H1 (cell line): ENCODE measurements around the gene RGS2. TPM values are rescaled to one million over a fixed set of nuclear protein-coding genes. Genes with fewer than 3 reads are reported as not detected.

Source experiments
- CTCF ChIA-PET: fragments of 300-600 bp; sonication (Branson Sonifier 250); formaldehyde crosslinking; loops from one replicate; lab custom pipeline; 2021; ENCODE audit not compliant: partially characterized antibody; lab: Charles Lee
- POLR2A ChIA-PET: fragments of 300-600 bp; sonication (Branson Sonifier 250); formaldehyde crosslinking; loops from one replicate; lab custom pipeline; 2021; ENCODE audit warnings: inconsistent platforms; ENCODE audit not compliant: partially characterized antibody; lab: Charles Lee
- DNase-seq, 2 experiments: peaks; one replicate each; pipeline versions ENCODE4 v3.0.0 to v3.0.0-alpha.2; 2010 to 2022; ENCODE audit warnings: low spot score in 2 of 2, low read depth in 1 of 2, mixed read lengths in 1 of 2
- FAIRE-seq: peaks from 2 replicates; lab custom pipeline; 2011; peaks lifted over from hg19 to GRCh38; lab: Jason Lieb, UNC
- H2AFZ ChIP-seq: 2 replicates; pipeline ENCODE4 v1.8.1; 2012; ENCODE audit warnings: low read length, inconsistent platforms
- H2AK5ac ChIP-seq: 2 replicates; pipeline ENCODE4 v1.6.1; 2013; ENCODE audit warnings: low read depth, low read length
- H2BK120ac ChIP-seq: replicated peaks from 2 replicates; pipeline ENCODE3; 2013; ENCODE audit warnings: low read depth, low read length, inconsistent platforms
- H2BK12ac ChIP-seq: 2 replicates; pipeline ENCODE4 v1.6.1; 2013; ENCODE audit warnings: low read depth, low read length
- H2BK15ac ChIP-seq: 2 replicates; pipeline ENCODE4 v1.6.1; 2013; ENCODE audit warnings: low read length
- H2BK20ac ChIP-seq: 2 replicates; pipeline ENCODE4 v1.6.1; 2013; ENCODE audit warnings: low read length
- H2BK5ac ChIP-seq: 2 replicates; pipeline ENCODE4 v1.6.1; 2013; ENCODE audit warnings: low read depth, low read length
- H3K14ac ChIP-seq: 2 replicates; pipeline ENCODE4 v1.6.1; 2013; ENCODE audit warnings: inconsistent platforms; ENCODE audit not compliant: insufficient read length
- H3K18ac ChIP-seq: 2 replicates; pipeline ENCODE4 v1.6.1; 2013; ENCODE audit warnings: low read length; ENCODE audit errors: extremely low read depth
- H3K23ac ChIP-seq: 2 replicates; pipeline ENCODE4 v1.6.1; 2013; ENCODE audit warnings: inconsistent platforms; ENCODE audit not compliant: insufficient read length
- H3K23me2 ChIP-seq: 2 replicates; pipeline ENCODE4 v1.6.1; 2013; ENCODE audit warnings: low read depth, low read length
- H3K27ac ChIP-seq: 2 replicates; pipeline ENCODE4 v1.6.1; 2011; ENCODE audit warnings: low read depth, low read length, inconsistent platforms
- H3K27me3 ChIP-seq, 4 experiments: replicated peaks in 1 of 4; 1 replicate in 1 of 4; 2 replicates in 3 of 4; pipeline versions ENCODE4 v1.6.1 to v1.8.1; 2011 to 2013; ENCODE audit warnings: low read length in 3 of 4, mild to moderate bottlenecking in 3 of 4, inconsistent platforms in 2 of 4, mixed read lengths in 2 of 4, moderate library complexity in 1 of 4; ENCODE audit not compliant: control insufficient read depth in 3 of 4, insufficient read depth in 3 of 4; ENCODE audit errors: extremely low read depth in 1 of 4
- H3K36me3 ChIP-seq, 4 experiments: 2 replicates each; pipeline versions ENCODE4 v1.6.1 to v1.8.1; 2011 to 2013; ENCODE audit warnings: mild to moderate bottlenecking in 4 of 4, low read length in 3 of 4, moderate library complexity in 2 of 4, control low read depth in 1 of 4, inconsistent platforms in 1 of 4; ENCODE audit not compliant: insufficient read depth in 4 of 4, control insufficient read depth in 2 of 4
- H3K4ac ChIP-seq: replicated peaks from 2 replicates; pipeline ENCODE3; 2013; ENCODE audit warnings: low read length, low read depth, mixed read lengths, inconsistent platforms; ENCODE audit not compliant: insufficient read length
- H3K4me1 ChIP-seq, 4 experiments: replicated peaks in 1 of 4; 1 replicate in 1 of 4; 2 replicates in 3 of 4; pipeline versions ENCODE4 v1.6.1 to v1.8.1; 2011 to 2013; ENCODE audit warnings: low read length in 3 of 4, inconsistent platforms in 2 of 4, mixed read lengths in 1 of 4; ENCODE audit not compliant: insufficient read depth in 4 of 4, control insufficient read depth in 3 of 4
- H3K4me2 ChIP-seq, 2 experiments: 2 replicates each; pipeline versions ENCODE4 v1.6.1 to v1.8.1; 2011 to 2013; ENCODE audit warnings: low read depth in 2 of 2, low read length in 2 of 2, control low read depth in 1 of 2, inconsistent platforms in 1 of 2, mild to moderate bottlenecking in 1 of 2; ENCODE audit not compliant: insufficient read depth in 1 of 2
- H3K4me3 ChIP-seq, 4 experiments: fragments of 200-600, 300-600 bp in 1 of 4; sonication (generic), shearing (Covaris generic), sonication (Bioruptor Twin) in 1 of 4; 2 replicates each; pipeline versions ENCODE4 v1.5.1 to v1.8.1; 2011 to 2016; ENCODE audit warnings: low read length in 4 of 4, low read depth in 3 of 4, control low read depth in 2 of 4, inconsistent platforms in 2 of 4, mild to moderate bottlenecking in 2 of 4, mixed read lengths in 1 of 4, moderate library complexity in 1 of 4; ENCODE audit not compliant: insufficient read depth in 2 of 4; ENCODE audit errors: extremely low read depth in 1 of 4
- H3K56ac ChIP-seq: replicated peaks from 2 replicates; pipeline ENCODE3; 2013; ENCODE audit warnings: low read depth, mild to moderate bottlenecking, mixed read lengths, low read length, inconsistent platforms; ENCODE audit not compliant: insufficient read length
- H3K79me1 ChIP-seq: 2 replicates; pipeline ENCODE4 v1.6.1; 2013; ENCODE audit warnings: low read depth, low read length, control low read depth
- H3K79me2 ChIP-seq, 2 experiments: 2 replicates each; pipeline versions ENCODE4 v1.6.1 to v1.8.1; 2012 to 2013; ENCODE audit warnings: low read length in 2 of 2, mild to moderate bottlenecking in 2 of 2, inconsistent platforms in 1 of 2; ENCODE audit not compliant: insufficient read depth in 2 of 2, control insufficient read depth in 1 of 2
- H3K9ac ChIP-seq, 4 experiments: replicated peaks in 1 of 4; 1 replicate in 1 of 4; 2 replicates in 3 of 4; pipeline versions ENCODE4 v1.6.1 to v1.8.1; 2011 to 2013; ENCODE audit warnings: low read depth in 3 of 4, low read length in 3 of 4, control low read depth in 2 of 4, mild to moderate bottlenecking in 2 of 4, moderate library complexity in 2 of 4, inconsistent platforms in 1 of 4; ENCODE audit errors: extremely low read depth in 1 of 4
- H3K9me3 ChIP-seq, 2 experiments: 2 replicates each; pipeline versions ENCODE4 v1.6.1 to v1.8.1; 2012 to 2013; ENCODE audit warnings: mild to moderate bottlenecking in 2 of 2, moderate library complexity in 2 of 2, control low read depth in 1 of 2, inconsistent platforms in 1 of 2, low read depth in 1 of 2, low read length in 1 of 2, mixed read lengths in 1 of 2; ENCODE audit not compliant: insufficient read depth in 2 of 2
- H4K20me1 ChIP-seq, 2 experiments: replicated peaks in 1 of 2; 2 replicates each; pipeline versions ENCODE3 to v1.8.1; 2011 to 2013; ENCODE audit warnings: inconsistent platforms in 2 of 2, low read length in 2 of 2, mild to moderate bottlenecking in 1 of 2; ENCODE audit not compliant: insufficient read depth in 2 of 2, control insufficient read depth in 1 of 2
- H4K5ac ChIP-seq: 2 replicates; pipeline ENCODE4 v1.6.1; 2013; ENCODE audit warnings: low read length, low read depth, mixed read lengths, inconsistent platforms; ENCODE audit not compliant: insufficient read length
- H4K8ac ChIP-seq: 2 replicates; pipeline ENCODE4 v1.8.0; 2013; ENCODE audit warnings: mild to moderate bottlenecking, moderate library complexity, low read length, inconsistent platforms; ENCODE audit not compliant: insufficient read depth; ENCODE audit errors: extremely low read depth
- H4K91ac ChIP-seq: replicated peaks from 2 replicates; pipeline ENCODE3; 2013; ENCODE audit warnings: low read length, mixed read lengths, inconsistent platforms; ENCODE audit not compliant: insufficient read length
- ASH2L ChIP-seq: fragments of 200-600, 300-600 bp; sonication (generic); IDR thresholded peaks from one replicate; pipeline ENCODE4 v1.7.1; 2017; ENCODE audit warnings: low read length
- CBX8 ChIP-seq: fragments of 300-800, 300-1000 bp; sonication (generic); IDR thresholded peaks from 2 replicates; pipeline ENCODE4 v1.7.1; 2016; ENCODE audit warnings: low read depth, low read length, borderline replicate concordance
- CHD1 ChIP-seq: IDR thresholded peaks from 2 replicates; pipeline ENCODE4 v1.6.1; 2012; ENCODE audit warnings: low read depth, low read length, improper control_type of control experiment
- CHD2 ChIP-seq: IDR thresholded peaks from 2 replicates; pipeline ENCODE4 v1.6.1; 2012; ENCODE audit warnings: low read length, improper control_type of control experiment
- FOSL1 ChIP-seq: IDR thresholded peaks from 2 replicates; pipeline ENCODE4 v1.6.1; 2011; ENCODE audit warnings: mild to moderate bottlenecking, low read depth, low read length, moderate library complexity; ENCODE audit not compliant: insufficient read depth
- HDAC2 ChIP-seq, 2 experiments: fragments of 300-600 bp in 1 of 2; sonication (generic) in 1 of 2; IDR thresholded peaks; 2 replicates each; pipeline ENCODE4 v1.6.1; 2011 to 2012; ENCODE audit warnings: low read depth in 2 of 2, low read length in 2 of 2, mild to moderate bottlenecking in 2 of 2, moderate library complexity in 2 of 2, borderline replicate concordance in 1 of 2, inconsistent platforms in 1 of 2
- JUN ChIP-seq: IDR thresholded peaks from 2 replicates; pipeline ENCODE4 v1.6.1; 2011; ENCODE audit warnings: low read depth, mild to moderate bottlenecking, improper control_type of control experiment, low read length
- KDM4A ChIP-seq: IDR thresholded peaks from one replicate; pipeline ENCODE4 v1.7.1; 2012; ENCODE audit warnings: low read depth, mild to moderate bottlenecking, moderate library complexity, low read length, inconsistent platforms; ENCODE audit not compliant: severe bottlenecking
- NANOG ChIP-seq: IDR thresholded peaks from 2 replicates; pipeline ENCODE4 v1.6.1; 2011; ENCODE audit warnings: low read length, low read depth, mild to moderate bottlenecking, inconsistent platforms; ENCODE audit not compliant: insufficient read depth, poor library complexity, severe bottlenecking
- POU5F1 ChIP-seq: IDR thresholded peaks from 2 replicates; pipeline ENCODE4 v1.6.1; 2011; ENCODE audit warnings: low read depth, mild to moderate bottlenecking, low read length, moderate library complexity
- SIN3A ChIP-seq, 2 experiments: IDR thresholded peaks in 1 of 2; conservative IDR thresholded peaks in 1 of 2; 2 replicates each; pipeline ENCODE4 v1.6.1; 2011 to 2012; ENCODE audit warnings: low read length in 2 of 2, improper control_type of control experiment in 1 of 2, low read depth in 1 of 2, mild to moderate bottlenecking in 1 of 2
- SP4 ChIP-seq: IDR thresholded peaks from 2 replicates; pipeline ENCODE4 v1.6.1; 2012; ENCODE audit warnings: low read length, inconsistent platforms
- polyA plus RNA-seq, 7 experiments: library from polyadenylated mRNA; depleted of rRNA in 3 of 7; stranded (reverse) in 5 of 7; unstranded in 2 of 7; fragments of >200 nt in 5 of 7; fragments of 200-250 nt in 2 of 7; gene quantifications; 1 replicate in 5 of 7; 2 replicates in 1 of 7; 4 replicates in 1 of 7; pipeline versions ENCODE4 v1.2.1 to v1.2.3, GENCODE V29; 2011 to 2013; ENCODE audit warnings: missing spikeins in 2 of 7, mixed read lengths in 2 of 7
- total RNA-seq: library from RNA; stranded (reverse); fragmentation: NEBNext Ultra II Directional; extraction: Animal tissue kit (Norgen Biotek cat#: 25700); gene quantifications from 2 replicates; pipeline ENCODE4 v1.2.1, GENCODE V29; 2021
- TF ChIP-seq, protein P1 (sequence below), 3 experiments: IDR thresholded peaks; 1 replicate in 2 of 3; 2 replicates in 1 of 3; pipeline versions ENCODE4 v1.5.1 to v1.6.1; 2011; ENCODE audit warnings: low read length in 3 of 3, mild to moderate bottlenecking in 3 of 3, inconsistent platforms in 2 of 3, low read depth in 1 of 3, moderate library complexity in 1 of 3; ENCODE audit not compliant: insufficient read depth in 1 of 3; ENCODE audit errors: control extremely low read depth in 1 of 3

RGS2 gene
- total and polyA plus RNA-seq, 2 of the 8 experiments (the other 6 are each of a cell fraction or from before 2014, with no cell fraction given), result 9.1 to 17.0 TPM

DNA sequence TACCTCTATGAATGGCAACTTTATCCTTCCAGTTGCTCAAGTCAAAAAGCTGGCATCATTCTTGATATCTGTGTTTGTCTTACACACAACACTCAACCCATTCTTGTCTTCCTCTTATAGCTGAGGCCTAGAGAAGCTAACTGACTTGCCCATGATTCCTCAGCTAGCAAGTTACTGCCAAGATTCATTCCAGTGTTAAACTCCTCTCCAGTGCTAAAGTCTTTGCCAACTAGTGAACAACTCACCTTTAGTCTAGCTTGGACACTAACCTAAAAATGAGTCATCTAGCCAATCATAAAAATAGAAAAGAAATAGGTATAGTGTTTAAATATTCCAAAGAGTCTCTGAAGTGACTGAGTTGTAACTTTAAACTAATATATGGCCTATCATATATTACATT lies 45.6 kb upstream of the RGS2 start:
- Histone ChIP-seq H3K18ac (no peak overlapping the region), H2AFZ (no peak overlapping the region), H3K56ac (no peak overlapping the region), H3K23me2 (no peaks in the 10 kb centered on the region), H2AK5ac (no peak overlapping the region), H3K79me1 (no peaks in the 10 kb centered on the region), H2BK120ac (no peak overlapping the region), H3K9ac (no peak overlapping the region), H2BK5ac (no peak overlapping the region), H3K4me2 (no peak overlapping the region), H3K27me3 (no peaks in the 10 kb centered on the region), H3K4me3 (no peak overlapping the region), H2BK20ac (no peak overlapping the region), H3K4ac (no peak overlapping the region), H3K9me3 (no peaks in the 10 kb centered on the region), H3K36me3 (no peaks in the 10 kb centered on the region), H3K23ac (no peak overlapping the region), H3K4me1 (no peaks in the 10 kb centered on the region), H4K91ac (no peak overlapping the region), H4K20me1 (no peaks in the 10 kb centered on the region), H4K5ac (no peak overlapping the region), H3K27ac (no peak overlapping the region), H2BK15ac (no peak overlapping the region), H2BK12ac (no peak overlapping the region), H3K14ac (no peak overlapping the region), H4K8ac (no peak overlapping the region), H3K79me2 (no peaks in the 10 kb centered on the region)
- CTCF ChIA-PET, result no interaction called here
- FAIRE-seq (no peak), DNase-seq (no peak)
- POLR2A ChIA-PET, result no interaction called here
- TF ChIP-seq JUN (no peak), ASH2L (no peak), NANOG (no peak), CBX8 (no peak), CHD1 (no peak), KDM4A (no peak), SIN3A (conservative IDR thresholded peaks at IDR 0.05 in 1 of 2, IDR thresholded peaks at IDR 0.05 in 1 of 2; ENCODE audit: low read depth in 1 of 2, low read length in 2 of 2) (no peak), POU5F1 (no peak), FOSL1 (no peak), CHD2 (no peak), SP4 (no peak), HDAC2 (IDR thresholded peaks at IDR 0.05; ENCODE audit: borderline replicate concordance in 1 of 2, low read depth in 2 of 2, low read length in 2 of 2) (no peak)
- TF ChIP-seq, protein P1, sequence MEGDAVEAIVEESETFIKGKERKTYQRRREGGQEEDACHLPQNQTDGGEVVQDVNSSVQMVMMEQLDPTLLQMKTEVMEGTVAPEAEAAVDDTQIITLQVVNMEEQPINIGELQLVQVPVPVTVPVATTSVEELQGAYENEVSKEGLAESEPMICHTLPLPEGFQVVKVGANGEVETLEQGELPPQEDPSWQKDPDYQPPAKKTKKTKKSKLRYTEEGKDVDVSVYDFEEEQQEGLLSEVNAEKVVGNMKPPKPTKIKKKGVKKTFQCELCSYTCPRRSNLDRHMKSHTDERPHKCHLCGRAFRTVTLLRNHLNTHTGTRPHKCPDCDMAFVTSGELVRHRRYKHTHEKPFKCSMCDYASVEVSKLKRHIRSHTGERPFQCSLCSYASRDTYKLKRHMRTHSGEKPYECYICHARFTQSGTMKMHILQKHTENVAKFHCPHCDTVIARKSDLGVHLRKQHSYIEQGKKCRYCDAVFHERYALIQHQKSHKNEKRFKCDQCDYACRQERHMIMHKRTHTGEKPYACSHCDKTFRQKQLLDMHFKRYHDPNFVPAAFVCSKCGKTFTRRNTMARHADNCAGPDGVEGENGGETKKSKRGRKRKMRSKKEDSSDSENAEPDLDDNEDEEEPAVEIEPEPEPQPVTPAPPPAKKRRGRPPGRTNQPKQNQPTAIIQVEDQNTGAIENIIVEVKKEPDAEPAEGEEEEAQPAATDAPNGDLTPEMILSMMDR (IDR thresholded peaks at IDR 0.05; ENCODE audit: control extremely low read depth in 1 of 3, insufficient read depth in 1 of 3, low read depth in 1 of 3, low read length in 3 of 3), result no peak
